Measurements from ENCODE around the gene VPREB3. TPM values are rescaled to one million over a fixed set of nuclear protein-coding genes. Genes with fewer than 3 reads are reported as not detected.

VPREB3 gene
- total and polyA plus RNA-seq, 8 donors = 0.34 to 1.4 (median 0.87) TPM; not detected in 3

DNA sequence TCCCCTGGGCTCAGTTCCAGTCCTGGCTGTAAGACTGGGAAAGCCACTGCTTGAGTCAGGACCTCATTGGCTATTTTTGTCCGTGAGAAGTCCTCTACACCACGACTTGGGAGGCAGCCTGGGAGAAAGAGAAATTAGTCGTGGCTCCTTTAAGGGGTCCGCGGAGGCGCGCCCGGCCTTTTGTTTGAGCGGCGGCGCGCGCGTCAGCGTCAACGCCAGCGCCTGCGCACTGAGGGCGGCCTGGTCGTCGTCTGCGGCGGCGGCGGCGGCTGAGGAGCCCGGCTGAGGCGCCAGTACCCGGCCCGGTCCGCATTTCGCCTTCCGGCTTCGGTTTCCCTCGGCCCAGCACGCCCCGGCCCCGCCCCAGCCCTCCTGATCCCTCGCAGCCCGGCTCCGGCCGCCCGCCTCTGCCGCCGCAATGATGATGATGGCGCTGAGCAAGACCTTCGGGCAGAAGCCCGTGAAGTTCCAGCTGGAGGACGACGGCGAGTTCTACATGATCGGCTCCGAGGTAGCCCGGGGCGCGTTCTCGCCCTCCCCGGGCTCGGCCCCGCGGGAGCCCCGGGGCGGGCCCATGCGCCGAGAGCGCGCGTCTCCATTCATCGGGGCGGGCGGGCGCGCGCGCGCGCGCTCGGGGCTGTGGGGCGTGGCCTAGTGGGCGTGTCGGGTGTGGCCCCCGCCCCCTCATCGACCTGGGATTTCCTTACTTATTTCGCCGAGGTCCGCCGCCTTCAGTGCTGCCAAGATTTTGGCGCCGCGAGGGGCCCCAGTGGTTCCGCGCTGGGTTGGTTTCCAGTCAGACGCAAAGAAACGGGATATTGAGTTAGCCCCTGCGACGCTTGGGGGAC, 32.8 kb upstream of the VPREB3 start, which contains the start of gene SMARCB1:
TSS of gene SMARCB1 (plus strand) at position 215 of the 848 bp plus-strand sequence. CDS start at position 419, 204 bp downstream.
- peak within 1 kb of the TSS; percentile 99 to 100 for H3K27ac ChIP-seq

DNA sequence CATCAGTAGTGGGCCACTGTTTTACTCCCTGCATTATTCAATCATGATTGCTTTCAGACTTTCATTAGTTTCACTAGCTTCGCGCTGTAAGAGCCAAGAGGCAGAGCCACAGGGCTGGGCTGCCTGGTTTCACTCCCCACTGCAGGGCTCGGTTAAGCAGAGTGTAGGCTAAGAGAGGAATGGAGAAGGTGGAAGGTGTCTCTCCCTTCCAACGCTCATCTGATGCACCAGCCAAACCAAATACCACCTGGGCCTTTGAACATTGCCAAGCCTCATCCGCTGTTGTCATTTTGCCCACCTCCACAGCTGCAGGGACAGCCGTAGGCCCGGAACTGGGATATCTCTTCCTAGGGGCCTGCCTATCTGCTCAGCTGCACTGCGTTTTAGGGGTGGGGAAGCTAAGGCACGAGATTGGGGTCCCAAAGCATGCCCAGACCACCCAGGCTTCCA, 32.1 kb upstream of the VPREB3 start:
- Histone ChIP-seq H3K27ac (peak overlapping the region; percentile 99 to 100), H3K9me3 (no peaks in the 10 kb centered on the region), H3K4me3 (peak overlapping the region; percentile 84 to 93), H3K36me3 (no peaks in the 10 kb centered on the region), H3K4me1 (peaks cover 8 to 34% of the 10 kb centered on the region in 2 donors), H3K27me3 (no peaks in the 10 kb centered on the region)
- DNase-seq = no peak
- intact Hi-C loops (cut with DNase I) = loop anchor here in 1 of 2 donors (10.0 kb wide), 1 partner anchor 49 kb away; the partner anchor contains the start of gene DERL3
- no peak for TF ChIP-seq CTCF (IDR thresholded peaks at IDR 0.05)
- ATAC-seq = no peak

More for the DNA sequence above, 32.8 kb upstream of the VPREB3 start, which contains the start of gene SMARCB1:
- TF ChIP-seq CTCF (IDR thresholded peaks at IDR 0.05) = no peak
- Histone ChIP-seq H3K4me3 (peak within 1 kb of the TSS; percentile 84 to 93), H3K9me3 (no peaks in the 10 kb centered on the region), H3K36me3 (peaks cover 0 to 7% of the 10 kb centered on the region in 2 donors), H3K27me3 (no peaks in the 10 kb centered on the region), H3K4me1 (peaks cover 8 to 34% of the 10 kb centered on the region in 2 donors)
- ATAC-seq = peak; percentile 99
- intact Hi-C loops (cut with DNase I) = loop anchor here in 1 of 2 donors (10.0 kb wide), 1 partner anchor 48 kb away; the partner anchor contains the start of gene DERL3
- peak; percentile 88 to 96 (median 91) for DNase-seq

GRCh38 chr22:23784215-23784732, 30.0 kb upstream of the VPREB3 start:
- no peak for ATAC-seq
- no peak for TF ChIP-seq CTCF (IDR thresholded peaks at IDR 0.05)
- no peak for DNase-seq
- H3K4me3 ChIP-seq = no peak overlapping the region
- no peaks in the 10 kb centered on the region for H3K36me3 ChIP-seq
- intact Hi-C loops (cut with DNase I) = loop anchor here in 1 of 2 donors (10.0 kb wide), 1 partner anchor 51 kb away; the partner anchor contains the start of gene DERL3
- no peaks in the 10 kb centered on the region for H3K27me3 ChIP-seq
- H3K9me3 ChIP-seq = no peaks in the 10 kb centered on the region
- no peak overlapping the region for H3K27ac ChIP-seq
- H3K4me1 ChIP-seq = peaks cover 8 to 25% of the 10 kb centered on the region in 2 donors

DNA sequence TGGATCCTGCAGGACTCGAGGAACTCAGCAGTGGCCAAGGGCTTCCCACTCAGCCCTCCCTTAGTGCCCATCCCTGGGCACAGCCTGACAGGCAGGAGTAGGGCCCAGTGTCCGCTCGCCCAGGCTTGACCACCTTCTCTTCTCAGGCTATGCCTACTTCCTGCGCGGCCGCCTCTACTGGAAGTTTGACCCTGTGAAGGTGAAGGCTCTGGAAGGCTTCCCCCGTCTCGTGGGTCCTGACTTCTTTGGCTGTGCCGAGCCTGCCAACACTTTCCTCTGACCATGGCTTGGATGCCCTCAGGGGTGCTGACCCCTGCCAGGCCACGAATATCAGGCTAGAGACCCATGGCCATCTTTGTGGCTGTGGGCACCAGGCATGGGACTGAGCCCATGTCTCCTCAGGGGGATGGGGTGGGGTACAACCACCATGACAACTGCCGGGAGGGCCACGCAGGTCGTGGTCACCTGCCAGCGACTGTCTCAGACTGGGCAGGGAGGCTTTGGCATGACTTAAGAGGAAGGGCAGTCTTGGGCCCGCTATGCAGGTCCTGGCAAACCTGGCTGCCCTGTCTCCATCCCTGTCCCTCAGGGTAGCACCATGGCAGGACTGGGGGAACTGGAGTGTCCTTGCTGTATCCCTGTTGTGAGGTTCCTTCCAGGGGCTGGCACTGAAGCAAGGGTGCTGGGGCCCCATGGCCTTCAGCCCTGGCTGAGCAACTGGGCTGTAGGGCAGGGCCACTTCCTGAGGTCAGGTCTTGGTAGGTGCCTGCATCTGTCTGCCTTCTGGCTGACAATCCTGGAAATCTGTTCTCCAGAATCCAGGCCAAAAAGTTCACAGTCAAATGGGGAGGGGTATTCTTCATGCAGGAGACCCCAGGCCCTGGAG, 29.3 kb upstream of the VPREB3 start:
- Histone ChIP-seq H3K9me3 (no peaks in the 10 kb centered on the region), H3K4me3 (no peak overlapping the region), H3K27me3 (no peaks in the 10 kb centered on the region), H3K4me1 (peaks cover 3 to 17% of the 10 kb centered on the region in 2 donors), H3K36me3 (no peaks in the 10 kb centered on the region), H3K27ac (no peak overlapping the region)
- no peak for ATAC-seq
- no peak for TF ChIP-seq CTCF (IDR thresholded peaks at IDR 0.05)
- DNase-seq = no peak
- intact Hi-C loops (cut with DNase I) = loop anchor here in 1 of 2 donors (10.0 kb wide), 1 partner anchor 51 kb away; the partner anchor contains the start of gene DERL3
